NCI-H510A (cell line): ENCODE results near the gene FHAD1.
"Not testable (repeated sequence)": the region's sequence is repeated elsewhere in the genome, so short reads cannot be mapped to it uniquely, and the experiment has no call there.

Source experiments
- DNase-seq: peaks from one replicate; lab custom pipeline; 2025; lab: John Stamatoyannopoulos, UW

FHAD1 gene

GRCh38 chr1:15418806-15419515 lies 171.9 kb downstream of the FHAD1 start:
- no peak for DNase-seq

- no peak for DNase-seq
Observed at GRCh38 chr1:15420853-15421465, 173.9 kb downstream of the FHAD1 start.

GRCh38 chr1:15422871-15423270 lies 175.8 kb downstream of the FHAD1 start:
- no peak for DNase-seq

- no peak for DNase-seq
Observed at GRCh38 chr1:15423355-15424077, 176.5 kb downstream of the FHAD1 start.

- DNase-seq: peak; percentile 99
Observed at GRCh38 chr1:15424146-15424667, 177.2 kb downstream of the FHAD1 start.

- no peak for DNase-seq
Observed at GRCh38 chr1:15424981-15425380, 178.0 kb downstream of the FHAD1 start.

GRCh38 chr1:15425521-15425920 lies 178.5 kb downstream of the FHAD1 start:
- DNase-seq: no peak

- no peak for DNase-seq
Observed at GRCh38 chr1:15425958-15426357, 178.9 kb downstream of the FHAD1 start.

GRCh38 chr1:15426492-15427279 lies 179.7 kb downstream of the FHAD1 start:
- no peak for DNase-seq

GRCh38 chr1:15427280-15427666 lies 180.2 kb downstream of the FHAD1 start:
- DNase-seq: no peak

- not testable (repeated sequence) for DNase-seq
Observed at GRCh38 chr1:15428252-15428651, 181.2 kb downstream of the FHAD1 start.

GRCh38 chr1:15428815-15429435 lies 181.9 kb downstream of the FHAD1 start:
- DNase-seq: no peak

- no peak for DNase-seq
Observed at GRCh38 chr1:15429701-15430149, 182.7 kb downstream of the FHAD1 start.

GRCh38 chr1:15430787-15431570 lies 184.0 kb downstream of the FHAD1 start:
- DNase-seq: no peak

GRCh38 chr1:15431571-15431948 lies 184.5 kb downstream of the FHAD1 start:
- DNase-seq: no peak

GRCh38 chr1:15432324-15432723 lies 185.3 kb downstream of the FHAD1 start:
- DNase-seq: peak; percentile 43

GRCh38 chr1:15433471-15433870 lies 186.4 kb downstream of the FHAD1 start:
- DNase-seq: no peak

GRCh38 chr1:15434739-15435138 lies 187.7 kb downstream of the FHAD1 start:
- DNase-seq: not testable (repeated sequence)

- no peak for DNase-seq
Observed at GRCh38 chr1:15435239-15436077, 188.4 kb downstream of the FHAD1 start.
